ENCODE measurements around the gene P4HB. TPM values are rescaled to one million over a fixed set of nuclear protein-coding genes. Genes with fewer than 3 reads are reported as not detected.

The P4HB gene
- polyA plus RNA-seq, 1 donor from 2014 or later: 82.8 TPM

DNA sequence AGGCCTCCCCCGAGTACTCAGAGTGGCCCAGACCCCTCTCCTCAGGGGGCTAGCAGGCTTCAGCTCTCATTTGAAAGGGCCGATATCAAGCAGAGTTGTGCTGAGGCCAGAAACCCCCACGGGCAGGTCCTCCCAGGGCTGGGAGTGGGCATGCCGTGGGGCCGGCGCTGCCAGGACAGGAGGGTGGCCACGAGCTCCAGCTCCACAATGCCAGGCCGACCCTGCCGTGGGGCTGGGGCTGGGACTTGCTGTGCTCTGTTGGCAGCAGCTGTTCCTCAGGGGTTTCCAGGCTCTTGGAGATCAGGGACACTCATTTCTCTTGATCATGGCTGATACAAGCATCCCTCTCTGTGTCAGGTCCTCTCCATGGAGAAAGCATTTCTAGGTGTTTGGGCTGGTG, 38.5 kb upstream of the P4HB start:
- Histone ChIP-seq H3K9ac (ENCODE audit: low read length) (no peak overlapping the region), H3K79me2 (replicated peaks; ENCODE audit: insufficient read depth, low read length) (no peaks in the 10 kb centered on the region), H3K4me3 (ENCODE audit: low read length) (no peak overlapping the region), H3K36me3 (ENCODE audit: insufficient read depth, low read length) (no peaks in the 10 kb centered on the region), H3K9me3 (ENCODE audit: low read length) (no peaks in the 10 kb centered on the region), H3K27ac (ENCODE audit: low read length) (no peak overlapping the region), H2AFZ (ENCODE audit: low read depth, low read length) (no peak overlapping the region), H3F3A (ENCODE audit: insufficient read depth, low read length, poor library complexity, severe bottlenecking) (no peaks in the 10 kb centered on the region), H3K9me2 (ENCODE audit: insufficient read depth, low read length) (no peaks in the 10 kb centered on the region), H3K27me3 (ENCODE audit: insufficient read depth, low read depth, low read length) (peaks cover 19% of the 10 kb centered on the region), H3K4me2 (ENCODE audit: low read length) (no peak overlapping the region), H4K20me1 (ENCODE audit: insufficient read depth) (no peaks in the 10 kb centered on the region)
- TF ChIP-seq TAF1 (IDR thresholded peaks at IDR 0.05; ENCODE audit: low read depth) (no peak), RAD21 (conservative IDR thresholded peaks at IDR 0.05) (no peak), EZH2 (IDR thresholded peaks at IDR 0.05; ENCODE audit: borderline replicate concordance, insufficient read depth, low read length, poor library complexity, severe bottlenecking) (no peak), EP300 (conservative IDR thresholded peaks at IDR 0.05; ENCODE audit: poor library complexity, severe bottlenecking) (no peak), SMC3 (conservative IDR thresholded peaks at IDR 0.05; ENCODE audit: poor library complexity) (no peak), POLR2AphosphoS5 (IDR thresholded peaks at IDR 0.05) (no peak), MXI1 (conservative IDR thresholded peaks at IDR 0.05; ENCODE audit: poor library complexity, severe bottlenecking) (no peak)
- TF ChIP-seq, protein P1, sequence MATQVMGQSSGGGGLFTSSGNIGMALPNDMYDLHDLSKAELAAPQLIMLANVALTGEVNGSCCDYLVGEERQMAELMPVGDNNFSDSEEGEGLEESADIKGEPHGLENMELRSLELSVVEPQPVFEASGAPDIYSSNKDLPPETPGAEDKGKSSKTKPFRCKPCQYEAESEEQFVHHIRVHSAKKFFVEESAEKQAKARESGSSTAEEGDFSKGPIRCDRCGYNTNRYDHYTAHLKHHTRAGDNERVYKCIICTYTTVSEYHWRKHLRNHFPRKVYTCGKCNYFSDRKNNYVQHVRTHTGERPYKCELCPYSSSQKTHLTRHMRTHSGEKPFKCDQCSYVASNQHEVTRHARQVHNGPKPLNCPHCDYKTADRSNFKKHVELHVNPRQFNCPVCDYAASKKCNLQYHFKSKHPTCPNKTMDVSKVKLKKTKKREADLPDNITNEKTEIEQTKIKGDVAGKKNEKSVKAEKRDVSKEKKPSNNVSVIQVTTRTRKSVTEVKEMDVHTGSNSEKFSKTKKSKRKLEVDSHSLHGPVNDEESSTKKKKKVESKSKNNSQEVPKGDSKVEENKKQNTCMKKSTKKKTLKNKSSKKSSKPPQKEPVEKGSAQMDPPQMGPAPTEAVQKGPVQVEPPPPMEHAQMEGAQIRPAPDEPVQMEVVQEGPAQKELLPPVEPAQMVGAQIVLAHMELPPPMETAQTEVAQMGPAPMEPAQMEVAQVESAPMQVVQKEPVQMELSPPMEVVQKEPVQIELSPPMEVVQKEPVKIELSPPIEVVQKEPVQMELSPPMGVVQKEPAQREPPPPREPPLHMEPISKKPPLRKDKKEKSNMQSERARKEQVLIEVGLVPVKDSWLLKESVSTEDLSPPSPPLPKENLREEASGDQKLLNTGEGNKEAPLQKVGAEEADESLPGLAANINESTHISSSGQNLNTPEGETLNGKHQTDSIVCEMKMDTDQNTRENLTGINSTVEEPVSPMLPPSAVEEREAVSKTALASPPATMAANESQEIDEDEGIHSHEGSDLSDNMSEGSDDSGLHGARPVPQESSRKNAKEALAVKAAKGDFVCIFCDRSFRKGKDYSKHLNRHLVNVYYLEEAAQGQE (IDR thresholded peaks at IDR 0.05; ENCODE audit: borderline replicate concordance): no peak
- TF ChIP-seq, protein P2, sequence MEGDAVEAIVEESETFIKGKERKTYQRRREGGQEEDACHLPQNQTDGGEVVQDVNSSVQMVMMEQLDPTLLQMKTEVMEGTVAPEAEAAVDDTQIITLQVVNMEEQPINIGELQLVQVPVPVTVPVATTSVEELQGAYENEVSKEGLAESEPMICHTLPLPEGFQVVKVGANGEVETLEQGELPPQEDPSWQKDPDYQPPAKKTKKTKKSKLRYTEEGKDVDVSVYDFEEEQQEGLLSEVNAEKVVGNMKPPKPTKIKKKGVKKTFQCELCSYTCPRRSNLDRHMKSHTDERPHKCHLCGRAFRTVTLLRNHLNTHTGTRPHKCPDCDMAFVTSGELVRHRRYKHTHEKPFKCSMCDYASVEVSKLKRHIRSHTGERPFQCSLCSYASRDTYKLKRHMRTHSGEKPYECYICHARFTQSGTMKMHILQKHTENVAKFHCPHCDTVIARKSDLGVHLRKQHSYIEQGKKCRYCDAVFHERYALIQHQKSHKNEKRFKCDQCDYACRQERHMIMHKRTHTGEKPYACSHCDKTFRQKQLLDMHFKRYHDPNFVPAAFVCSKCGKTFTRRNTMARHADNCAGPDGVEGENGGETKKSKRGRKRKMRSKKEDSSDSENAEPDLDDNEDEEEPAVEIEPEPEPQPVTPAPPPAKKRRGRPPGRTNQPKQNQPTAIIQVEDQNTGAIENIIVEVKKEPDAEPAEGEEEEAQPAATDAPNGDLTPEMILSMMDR (IDR thresholded peaks at IDR 0.05; ENCODE audit: poor library complexity, severe bottlenecking): no peak

DNA sequence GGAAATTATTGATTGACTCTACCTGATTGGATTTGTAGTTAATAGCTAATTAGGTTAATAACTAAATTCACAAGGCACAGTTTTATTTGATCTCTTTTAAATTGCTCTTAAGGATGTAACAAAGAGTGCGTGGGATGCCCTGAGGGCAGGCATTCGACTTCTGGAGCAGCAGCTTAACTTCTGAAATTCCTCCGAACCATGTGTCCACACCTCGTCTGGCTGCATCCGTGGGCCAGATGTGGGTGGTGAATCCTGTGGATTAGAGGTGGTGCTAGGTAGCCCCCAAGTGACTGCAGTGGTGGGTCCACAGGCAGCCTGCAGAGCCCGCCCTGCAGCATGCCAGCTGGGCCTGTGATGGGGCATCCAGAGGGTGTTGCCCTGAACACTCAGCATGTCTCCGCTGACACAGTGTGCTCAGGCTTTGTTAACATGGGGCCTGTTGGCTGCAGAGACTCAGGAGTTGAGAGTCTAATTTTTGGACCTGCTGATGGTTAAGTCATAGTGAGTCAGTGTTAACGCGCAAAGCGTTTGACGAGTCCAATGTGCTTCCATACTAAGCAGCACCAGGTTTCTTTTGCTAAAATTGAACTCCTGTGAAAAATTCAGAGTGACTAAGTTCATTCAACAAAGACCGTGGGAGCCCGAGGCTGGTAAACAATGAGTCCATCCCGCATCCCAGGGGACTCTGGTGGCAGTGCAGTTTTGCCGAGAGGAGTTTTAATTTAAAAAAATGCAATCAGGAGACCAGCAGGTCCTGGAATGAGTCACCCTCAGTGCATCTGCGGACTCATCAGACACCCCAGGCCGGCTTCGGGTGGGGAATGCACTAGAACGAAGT, 37.9 kb upstream of the P4HB start:
- H3F3A ChIP-seq (ENCODE audit: insufficient read depth, low read length, poor library complexity, severe bottlenecking): no peaks in the 10 kb centered on the region
- H3K4me3 ChIP-seq (ENCODE audit: low read length): no peak overlapping the region
- H2AFZ ChIP-seq (ENCODE audit: low read depth, low read length): no peak overlapping the region
- no peak overlapping the region for H3K4me2 ChIP-seq (ENCODE audit: low read length)
- TF ChIP-seq, protein P2 (IDR thresholded peaks at IDR 0.05; ENCODE audit: poor library complexity, severe bottlenecking): no peak
- TF ChIP-seq SMC3 (conservative IDR thresholded peaks at IDR 0.05; ENCODE audit: poor library complexity) (no peak), MXI1 (conservative IDR thresholded peaks at IDR 0.05; ENCODE audit: poor library complexity, severe bottlenecking) (no peak), TAF1 (IDR thresholded peaks at IDR 0.05; ENCODE audit: low read depth) (no peak), EZH2 (IDR thresholded peaks at IDR 0.05; ENCODE audit: borderline replicate concordance, insufficient read depth, low read length, poor library complexity, severe bottlenecking) (no peak), POLR2AphosphoS5 (IDR thresholded peaks at IDR 0.05) (no peak), EP300 (conservative IDR thresholded peaks at IDR 0.05; ENCODE audit: poor library complexity, severe bottlenecking) (no peak), RAD21 (conservative IDR thresholded peaks at IDR 0.05) (no peak)
- TF ChIP-seq, protein P1 (IDR thresholded peaks at IDR 0.05; ENCODE audit: borderline replicate concordance): no peak
- no peaks in the 10 kb centered on the region for H3K9me2 ChIP-seq (ENCODE audit: insufficient read depth, low read length)
- H3K36me3 ChIP-seq (ENCODE audit: insufficient read depth, low read length): no peaks in the 10 kb centered on the region
- no peak overlapping the region for H3K27ac ChIP-seq (ENCODE audit: low read length)
- H3K79me2 ChIP-seq (replicated peaks; ENCODE audit: insufficient read depth, low read length): no peaks in the 10 kb centered on the region
- no peaks in the 10 kb centered on the region for H3K9me3 ChIP-seq (ENCODE audit: low read length)
- peaks cover 19% of the 10 kb centered on the region for H3K27me3 ChIP-seq (ENCODE audit: insufficient read depth, low read depth, low read length)
- no peak overlapping the region for H3K9ac ChIP-seq (ENCODE audit: low read length)
- H4K20me1 ChIP-seq (ENCODE audit: insufficient read depth): no peaks in the 10 kb centered on the region
